GM13976 (cell line): ENCODE results near the gene ENOX1.

Experiments used
- DNase-seq: peaks from one replicate; pipeline ENCODE4 v3.0.0; 2012; ENCODE audit warnings: low spot score
- in situ Hi-C: fragments of 300-500 bp; cut with MboI; formaldehyde crosslinking; loops from one replicate; pipeline ENCODE4 v1.12.0; 2022; ENCODE audit warnings: low sequenced_read_pairs, mixed read lengths, inconsistent platforms; ENCODE audit not compliant: unreplicated experiment
- TF ChIP-seq, protein P1 (sequence below): IDR thresholded peaks from 2 replicates; pipeline ENCODE4 v1.5.1; 2012; ENCODE audit warnings: borderline replicate concordance, mild to moderate bottlenecking; ENCODE audit not compliant: insufficient read depth; ENCODE audit errors: extremely low read depth, missing control alignments, control extremely low read depth

ENOX1 gene

DNA sequence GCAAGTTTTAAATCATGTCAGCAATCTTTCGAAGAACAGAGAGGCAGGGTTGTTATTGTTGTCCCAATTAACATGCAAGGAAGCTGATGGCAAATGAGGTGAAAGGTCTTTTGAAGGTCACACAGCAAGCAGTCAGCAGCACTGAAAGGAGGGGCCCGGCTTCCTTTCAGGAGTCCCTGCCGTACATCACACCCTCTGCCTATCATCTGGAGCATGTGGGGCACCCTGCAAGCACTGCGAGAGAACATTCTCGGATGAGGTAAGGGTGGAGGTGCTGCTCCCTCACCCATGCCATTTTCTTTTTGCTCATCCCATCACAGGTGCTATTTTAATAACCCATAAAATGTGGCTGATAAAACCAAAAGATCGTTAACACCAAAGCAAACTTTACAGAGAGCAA is 111.2 kb downstream of the ENOX1 start:
- no peak for DNase-seq
- in situ Hi-C loops = no loop called here
- TF ChIP-seq, protein P1, sequence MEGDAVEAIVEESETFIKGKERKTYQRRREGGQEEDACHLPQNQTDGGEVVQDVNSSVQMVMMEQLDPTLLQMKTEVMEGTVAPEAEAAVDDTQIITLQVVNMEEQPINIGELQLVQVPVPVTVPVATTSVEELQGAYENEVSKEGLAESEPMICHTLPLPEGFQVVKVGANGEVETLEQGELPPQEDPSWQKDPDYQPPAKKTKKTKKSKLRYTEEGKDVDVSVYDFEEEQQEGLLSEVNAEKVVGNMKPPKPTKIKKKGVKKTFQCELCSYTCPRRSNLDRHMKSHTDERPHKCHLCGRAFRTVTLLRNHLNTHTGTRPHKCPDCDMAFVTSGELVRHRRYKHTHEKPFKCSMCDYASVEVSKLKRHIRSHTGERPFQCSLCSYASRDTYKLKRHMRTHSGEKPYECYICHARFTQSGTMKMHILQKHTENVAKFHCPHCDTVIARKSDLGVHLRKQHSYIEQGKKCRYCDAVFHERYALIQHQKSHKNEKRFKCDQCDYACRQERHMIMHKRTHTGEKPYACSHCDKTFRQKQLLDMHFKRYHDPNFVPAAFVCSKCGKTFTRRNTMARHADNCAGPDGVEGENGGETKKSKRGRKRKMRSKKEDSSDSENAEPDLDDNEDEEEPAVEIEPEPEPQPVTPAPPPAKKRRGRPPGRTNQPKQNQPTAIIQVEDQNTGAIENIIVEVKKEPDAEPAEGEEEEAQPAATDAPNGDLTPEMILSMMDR = no peak

DNA sequence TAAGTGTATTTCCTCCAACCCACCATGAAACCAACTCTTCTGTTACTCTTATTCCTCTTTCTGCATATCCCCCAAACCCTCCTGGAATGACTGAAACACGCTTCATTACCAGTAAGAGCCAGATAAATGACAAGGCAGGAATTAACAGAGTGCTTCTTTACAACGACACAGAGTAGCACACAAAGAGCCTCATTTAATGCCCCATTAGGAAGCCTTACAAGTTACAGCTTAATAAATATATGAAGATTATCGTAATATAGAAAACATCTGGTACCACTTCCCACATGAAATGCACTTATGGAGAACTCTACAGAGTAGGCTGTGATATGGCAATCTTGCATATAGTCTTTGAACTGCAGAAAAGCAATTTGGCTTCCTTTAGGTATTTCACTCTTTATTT is 116.8 kb downstream of the ENOX1 start:
- in situ Hi-C loops = no loop called here
- no peak for DNase-seq
- TF ChIP-seq, protein P1 = no peak

DNA sequence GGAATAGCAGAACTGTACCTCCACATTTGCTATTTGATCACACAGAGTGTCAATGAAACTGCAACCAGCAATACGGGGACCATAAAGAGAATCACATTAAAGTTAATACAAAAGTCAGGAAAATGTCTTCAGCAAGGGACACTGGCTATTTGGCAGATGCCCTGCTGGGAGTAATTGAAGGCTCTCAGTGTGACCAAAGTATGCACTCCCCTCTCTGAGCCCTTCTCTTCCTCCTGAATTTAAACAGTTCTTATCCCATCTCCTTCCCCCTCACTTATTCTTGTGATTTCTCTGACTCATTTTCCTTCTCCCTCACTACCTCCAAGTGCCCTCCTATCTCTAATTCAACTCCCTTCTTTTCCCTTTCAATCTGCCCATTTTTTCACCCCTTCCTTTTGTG is 117.7 kb downstream of the ENOX1 start:
- DNase-seq = no peak
- TF ChIP-seq, protein P1 = no peak
- in situ Hi-C loops = no loop called here

DNA sequence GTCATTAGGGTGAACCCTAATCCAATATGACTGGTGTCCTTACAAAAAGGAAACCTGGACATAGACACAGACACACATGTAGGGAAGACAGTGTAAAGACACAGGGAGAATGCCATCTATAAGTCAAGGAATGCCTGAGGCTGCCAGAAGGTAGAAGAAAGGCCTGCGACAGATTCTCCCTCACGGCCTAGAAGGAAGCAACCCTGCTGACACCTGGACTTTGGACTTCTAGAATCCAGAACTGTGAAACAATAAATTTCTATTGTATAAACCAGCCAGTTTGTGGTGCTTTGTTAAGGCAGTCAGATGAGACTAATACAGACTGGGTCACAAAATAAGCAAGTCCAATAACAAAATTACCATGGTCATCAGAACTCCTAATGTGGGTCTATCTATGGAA is 120.4 kb downstream of the ENOX1 start:
- in situ Hi-C loops = no loop called here
- TF ChIP-seq, protein P1 = no peak

DNA sequence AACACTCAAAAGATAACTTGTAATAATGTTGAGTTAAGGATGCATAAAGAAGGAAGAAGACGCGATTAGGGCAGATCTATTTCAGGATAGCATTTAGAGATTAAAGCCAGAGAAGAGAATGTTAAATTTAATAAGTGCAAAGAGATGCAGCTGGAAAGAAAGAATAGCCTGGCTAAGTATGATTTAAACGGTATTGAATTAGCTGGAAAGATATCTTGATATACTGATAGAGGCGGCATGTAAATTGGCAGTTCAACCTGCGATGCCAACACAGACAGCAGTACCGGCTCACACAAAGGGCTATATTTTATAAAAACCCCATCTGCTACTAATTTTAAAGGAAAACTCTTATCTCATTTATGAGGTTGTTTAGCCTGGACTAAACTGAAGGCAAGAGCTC is 121.4 kb downstream of the ENOX1 start:
- in situ Hi-C loops = no loop called here
- no peak for DNase-seq
- TF ChIP-seq, protein P1 = no peak

More for the DNA sequence above, 120.4 kb downstream of the ENOX1 start:
- no peak for DNase-seq

DNA sequence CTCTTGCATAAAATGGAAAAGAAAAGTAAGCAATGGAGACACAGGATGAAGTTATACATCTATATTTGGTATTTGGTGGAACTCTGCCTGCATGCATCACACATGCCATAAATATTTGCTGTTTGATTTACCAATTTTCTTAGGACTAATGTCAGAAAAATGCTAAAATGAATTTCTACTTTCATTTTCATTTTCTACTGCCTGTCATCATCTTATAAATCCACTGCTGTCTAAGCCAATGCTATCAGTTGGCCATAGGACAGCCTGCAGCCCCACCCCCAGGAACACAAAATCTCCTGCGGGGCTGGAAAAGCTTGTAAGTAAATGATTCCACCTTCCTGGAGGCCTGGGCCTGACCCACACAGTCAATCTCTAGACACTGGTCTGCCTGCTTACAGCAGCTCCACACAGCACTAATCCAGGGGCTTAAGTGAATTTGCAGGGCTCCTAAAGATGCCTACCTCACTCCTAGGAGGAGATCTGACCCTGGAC is 122.0 kb downstream of the ENOX1 start:
- DNase-seq = no peak
- TF ChIP-seq, protein P1 = no peak
- in situ Hi-C loops = no loop called here

DNA sequence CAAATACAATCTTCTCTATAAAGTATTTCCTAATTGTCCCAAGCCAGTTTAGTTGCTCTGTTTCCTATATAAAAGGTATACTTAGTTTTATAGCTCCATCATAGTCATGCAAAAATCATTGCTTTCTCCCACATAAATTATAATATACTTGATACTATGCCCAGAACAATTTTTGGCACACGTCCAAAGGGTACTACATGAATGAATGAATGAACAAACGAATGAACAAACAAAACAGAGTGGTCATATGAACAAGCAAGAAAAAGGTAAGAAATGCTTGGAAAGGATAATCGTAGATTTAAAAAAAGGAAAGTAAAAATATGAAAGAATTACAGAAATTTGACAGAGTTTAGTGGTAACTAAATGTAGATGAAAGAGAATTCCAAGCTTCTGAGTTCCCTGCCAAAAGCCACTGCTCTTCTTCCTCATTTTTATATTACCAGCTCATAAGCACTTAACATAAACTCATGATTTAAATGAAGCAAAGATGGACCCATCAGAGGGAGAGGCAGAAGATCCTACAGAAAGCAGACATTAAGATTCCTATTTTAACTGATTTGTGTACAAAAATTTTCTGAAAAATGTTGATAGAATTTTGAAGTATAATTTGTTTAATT is 123.2 kb downstream of the ENOX1 start:
- DNase-seq = no peak
- TF ChIP-seq, protein P1 = no peak

More for the DNA sequence above, 123.2 kb downstream of the ENOX1 start:
- in situ Hi-C loops = no loop called here
